B cell (primary cell): ENCODE data around the gene RHBDL1. TPM values are rescaled to one million over a fixed set of nuclear protein-coding genes. Genes with fewer than 3 reads are reported as not detected.
A peak's percentile ranks its signal among the peaks of the same experiment; 100 is the strongest.

Experiments used
- ATAC-seq: fragments of 200-7000 bp; cut with Tn5 transposase; one replicate; pipeline ENCODE4 v1.10.0; 2021; ENCODE audit warnings: low read depth, mild to moderate bottlenecking, moderate number of reproducible peaks, moderate library complexity
- CTCF ChIA-PET: fragments of 350-600 bp; sonication (Branson Sonifier 250); formaldehyde crosslinking; loops from one replicate; lab custom pipeline; 2021; ENCODE audit warnings: antibody characterized with exemption, inconsistent platforms; lab: Charles Lee
- POLR2A ChIA-PET: fragments of 350-600 bp; sonication (Branson Sonifier 250); formaldehyde crosslinking; loops from one replicate; lab custom pipeline; 2021; ENCODE audit warnings: antibody characterized with exemption; lab: Charles Lee
- DNase-seq: peaks from one replicate; pipeline ENCODE4 v3.0.0; 2013
- H2AFZ ChIP-seq: 2 replicates; pipeline ENCODE4 v1.6.1; 2012; ENCODE audit warnings: mild to moderate bottlenecking, low read depth, low read length; ENCODE audit not compliant: insufficient read depth, poor library complexity, severe bottlenecking
- H3K27ac ChIP-seq, 2 donors: 1 replicate in 1 of 2; 2 replicates in 1 of 2; pipeline ENCODE4 v1.5.1; 2012 to 2013; ENCODE audit warnings: low read length in 2 of 2, mild to moderate bottlenecking in 2 of 2, moderate library complexity in 1 of 2
- H3K27me3 ChIP-seq, 4 experiments: fragments of 200-600 bp in 1 of 4; sonication (generic) in 1 of 4; replicated peaks in 1 of 4; 1 replicate in 2 of 4; 2 replicates in 2 of 4; pipeline versions ENCODE4 v1.6.1 to v1.7.0; 2013 to 2016; ENCODE audit warnings: low read length in 3 of 4, mild to moderate bottlenecking in 2 of 4, mixed read lengths in 1 of 4, moderate library complexity in 1 of 4; ENCODE audit not compliant: insufficient read depth in 4 of 4, control insufficient read depth in 3 of 4; ENCODE audit errors: control extremely low read depth in 1 of 4
- H3K36me3 ChIP-seq, 2 experiments: replicated peaks in 1 of 2; 1 replicate in 1 of 2; 2 replicates in 1 of 2; pipeline versions ENCODE4 v1.6.1 to v1.7.1; 2013; ENCODE audit warnings: low read length in 1 of 2; ENCODE audit not compliant: insufficient read depth in 2 of 2, control insufficient read depth in 1 of 2; ENCODE audit errors: control extremely low read depth in 1 of 2, extremely low read depth in 1 of 2
- H3K4me1 ChIP-seq, 2 donors: fragments of 200-600 bp in 1 of 2; sonication (generic) in 1 of 2; 1 replicate in 1 of 2; 2 replicates in 1 of 2; pipeline versions ENCODE4 v1.5.1 to v1.6.1; 2013 to 2017; ENCODE audit warnings: low read length in 2 of 2; ENCODE audit not compliant: control insufficient read depth in 2 of 2, insufficient read depth in 2 of 2
- H3K4me2 ChIP-seq: replicated peaks from 2 replicates; pipeline ENCODE3; 2012; ENCODE audit warnings: mild to moderate bottlenecking, low read depth, low read length; ENCODE audit not compliant: poor library complexity, severe bottlenecking
- H3K4me3 ChIP-seq, 5 experiments: fragments of 200-600 bp in 1 of 5; sonication (generic) in 1 of 5; 1 replicate in 3 of 5; 2 replicates in 2 of 5; pipeline versions ENCODE4 v1.5.1 to v1.7.0; 2011 to 2016; ENCODE audit warnings: low read length in 4 of 5, mild to moderate bottlenecking in 4 of 5, low read depth in 2 of 5, control low read depth in 1 of 5, moderate library complexity in 1 of 5; ENCODE audit not compliant: insufficient read depth in 1 of 5; ENCODE audit errors: control extremely low read depth in 1 of 5, extremely low read depth in 1 of 5
- H3K79me2 ChIP-seq: fragments of 200-600 bp; sonication (generic); one replicate; pipeline ENCODE4 v1.6.0; 2016; ENCODE audit warnings: low read length; ENCODE audit not compliant: control insufficient read depth, insufficient read depth
- H3K9ac ChIP-seq: fragments of 200-600 bp; sonication (generic); 2 replicates; pipeline ENCODE4 v1.6.1; 2017; ENCODE audit warnings: mild to moderate bottlenecking, low read length, moderate library complexity
- H3K9me3 ChIP-seq, 3 donors: one replicate each; pipeline versions ENCODE4 v1.6.1 to v1.7.1; 2013; ENCODE audit warnings: low read length in 2 of 3; ENCODE audit not compliant: control insufficient read depth in 2 of 3, insufficient read depth in 1 of 3; ENCODE audit errors: control extremely low read depth in 1 of 3
- H4K20me1 ChIP-seq: 2 replicates; pipeline ENCODE4 v1.6.0; 2012; ENCODE audit warnings: mild to moderate bottlenecking, low read length; ENCODE audit not compliant: insufficient read depth, control insufficient read depth, poor library complexity, severe bottlenecking
- H3K27ac Mint-ChIP-seq: one replicate; pipeline ENCODE4 v1.8.0; 2021; ENCODE audit warnings: mixed read lengths
- H3K27me3 Mint-ChIP-seq: one replicate; pipeline ENCODE4 v1.8.0; 2021; ENCODE audit warnings: mixed read lengths
- H3K4me1 Mint-ChIP-seq: one replicate; pipeline ENCODE4 v1.8.0; 2021; ENCODE audit warnings: mixed read lengths
- H3K4me3 Mint-ChIP-seq: one replicate; pipeline ENCODE4 v1.8.0; 2021; ENCODE audit warnings: mixed read lengths
- H3K9me3 Mint-ChIP-seq: one replicate; pipeline ENCODE4 v1.8.0; 2022; ENCODE audit warnings: mixed read lengths; ENCODE audit not compliant: insufficient read depth
- EZH2 ChIP-seq: IDR thresholded peaks from 2 replicates; pipeline ENCODE4 v1.6.1; 2012; ENCODE audit warnings: borderline replicate concordance, low read depth, mild to moderate bottlenecking, moderate library complexity, low read length; ENCODE audit not compliant: insufficient read depth, poor library complexity, severe bottlenecking
- WGBS: methylation state at CpG from one replicate; pipeline ENCODE4 v1.1.5; 2013; ENCODE audit warnings: missing lambda C conversion rate; ENCODE audit not compliant: insufficient coverage; 5-methylcytosine and 5-hydroxymethylcytosine counted together
- intact Hi-C: fragments of 100-400 bp; cut with micrococcal nuclease; formaldehyde crosslinking; loops from one replicate; pipeline ENCODE4 v1.10.0; 2022
- polyA plus RNA-seq: library from polyadenylated mRNA; depleted of rRNA; stranded (reverse); fragments of >200 nt; gene quantifications from 2 replicates; pipeline ENCODE4 v1.2.3, GENCODE V29; 2012
- total RNA-seq, 2 donors: library from RNA; stranded (reverse); fragments of 120-200 nt in 1 of 2; gene quantifications; 1 replicate in 1 of 2; 2 replicates in 1 of 2; pipeline versions ENCODE4 v1.2.3 to v1.2.4, GENCODE V29; 2013 to 2022
- TF ChIP-seq, protein P1 (sequence below): fragments of 200-600 bp; IDR thresholded peaks from one replicate; pipeline ENCODE4 v1.8.0; 2022; ENCODE audit warnings: antibody characterized with exemption, mild to moderate bottlenecking

The RHBDL1 gene
- total and polyA plus RNA-seq, 2 donors (not counting 1 experiment from before 2014, with no cell fraction given), result 0.76 to 1.6 TPM

DNA sequence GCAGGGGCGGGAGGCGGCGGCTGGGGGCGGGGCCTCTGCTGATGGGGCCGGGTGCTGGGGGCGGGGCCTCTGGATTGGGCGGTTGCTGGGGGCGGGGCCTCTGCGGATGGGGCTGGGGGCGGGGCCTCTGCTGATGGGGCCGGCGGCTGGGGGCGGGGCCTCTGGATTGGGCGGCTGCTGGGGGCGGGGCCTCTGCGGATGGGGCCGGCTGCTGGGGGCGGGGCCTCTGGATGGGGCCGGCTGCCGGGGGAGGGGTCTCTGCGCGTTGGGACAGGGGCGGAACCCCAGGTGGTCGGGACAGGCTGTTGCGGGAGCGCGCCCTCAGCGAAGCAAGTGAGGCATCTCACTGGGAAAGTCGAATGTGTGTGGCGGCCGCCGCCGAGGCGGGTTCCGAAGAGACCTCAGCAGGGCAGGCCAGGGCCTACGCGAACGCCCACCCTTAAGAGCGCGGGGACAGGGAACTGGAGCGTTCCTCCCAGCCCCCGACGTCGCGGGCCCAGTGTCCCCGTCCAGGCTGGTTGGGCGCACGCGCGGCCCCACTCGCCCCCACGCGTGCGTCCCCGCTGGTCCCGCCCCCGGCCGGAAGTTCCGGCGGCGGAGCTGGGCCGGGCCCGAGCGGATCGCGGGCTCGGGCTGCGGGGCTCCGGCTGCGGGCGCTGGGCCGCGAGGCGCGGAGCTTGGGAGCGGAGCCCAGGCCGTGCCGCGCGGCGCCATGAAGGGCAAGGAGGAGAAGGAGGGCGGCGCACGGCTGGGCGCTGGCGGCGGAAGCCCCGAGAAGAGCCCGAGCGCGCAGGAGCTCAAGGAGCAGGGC, 4.5 kb downstream of the RHBDL1 start, which contains the start of gene STUB1:
Gene STUB1, plus strand, starts transcription at position 597 of the 811 bp plus-strand sequence. Its CDS starts 116 bp downstream, at position 713.
- Mint-ChIP-seq H3K27me3 (peaks cover 3% of the 10 kb centered on the region), H3K9me3 (no peaks in the 10 kb centered on the region), H3K27ac (peak within 1 kb of the TSS; percentile 94), H3K4me3 (peak within 1 kb of the TSS; percentile 89), H3K4me1 (peaks cover 41% of the 10 kb centered on the region)
- ChIA-PET POLR2A (interaction anchor here (0.8 to 1.1 kb wide), 2 partner anchors 10 to 154 kb away, joined by 3 to 6 read pairs; partner anchors contain the start of gene WDR24), CTCF (interaction anchor here (0.8 kb wide), 1 partner anchor 10 kb away, joined by 3 read pairs; the partner anchor contains the start of gene WDR24)
- Histone ChIP-seq H4K20me1 (peaks cover 31% of the 10 kb centered on the region), H3K36me3 (peaks cover 0 to 17% of the 10 kb centered on the region in 2 experiments), H3K4me3 (peak within 1 kb of the TSS; percentile 22 to 84 (median 65)), H3K27me3 (peaks cover 0 to 19% (median 8%) of the 10 kb centered on the region in 4 experiments), H3K4me2 (peak within 1 kb of the TSS; percentile 99), H3K9me3 (peaks cover 0 to 7% (median 0%) of the 10 kb centered on the region in 3 donors), H2AFZ (peak within 1 kb of the TSS; percentile 85), H3K79me2 (peaks cover 29% of the 10 kb centered on the region), H3K27ac (peak within 1 kb of the TSS; percentile 74 to 81), H3K9ac (peak within 1 kb of the TSS; percentile 73), H3K4me1 (peaks cover 29 to 66% of the 10 kb centered on the region in 2 donors)
- ATAC-seq (peak; percentile 74), DNase-seq (peak; percentile 93)
- under 1% methylated on average over 85 of the region's 91 CpGs for WGBS
- intact Hi-C loops, result loop anchor here (1.0 to 5.0 kb wide), 5 partner anchors 12 to 997 kb away; partner anchors contain the start of genes ANTKMT, JPT2, METTL26 and RHOT2
- TF ChIP-seq, protein P1, sequence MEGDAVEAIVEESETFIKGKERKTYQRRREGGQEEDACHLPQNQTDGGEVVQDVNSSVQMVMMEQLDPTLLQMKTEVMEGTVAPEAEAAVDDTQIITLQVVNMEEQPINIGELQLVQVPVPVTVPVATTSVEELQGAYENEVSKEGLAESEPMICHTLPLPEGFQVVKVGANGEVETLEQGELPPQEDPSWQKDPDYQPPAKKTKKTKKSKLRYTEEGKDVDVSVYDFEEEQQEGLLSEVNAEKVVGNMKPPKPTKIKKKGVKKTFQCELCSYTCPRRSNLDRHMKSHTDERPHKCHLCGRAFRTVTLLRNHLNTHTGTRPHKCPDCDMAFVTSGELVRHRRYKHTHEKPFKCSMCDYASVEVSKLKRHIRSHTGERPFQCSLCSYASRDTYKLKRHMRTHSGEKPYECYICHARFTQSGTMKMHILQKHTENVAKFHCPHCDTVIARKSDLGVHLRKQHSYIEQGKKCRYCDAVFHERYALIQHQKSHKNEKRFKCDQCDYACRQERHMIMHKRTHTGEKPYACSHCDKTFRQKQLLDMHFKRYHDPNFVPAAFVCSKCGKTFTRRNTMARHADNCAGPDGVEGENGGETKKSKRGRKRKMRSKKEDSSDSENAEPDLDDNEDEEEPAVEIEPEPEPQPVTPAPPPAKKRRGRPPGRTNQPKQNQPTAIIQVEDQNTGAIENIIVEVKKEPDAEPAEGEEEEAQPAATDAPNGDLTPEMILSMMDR, result no peak

GRCh38 chr16:680625-680945, 5.1 kb downstream of the RHBDL1 start:
- Histone ChIP-seq H3K4me1 (peaks cover 28 to 65% of the 10 kb centered on the region in 2 donors), H3K79me2 (peaks cover 32% of the 10 kb centered on the region), H3K27ac (peak overlapping the region in 1 of 2 donors; percentile 81), H3K27me3 (peaks cover 0 to 15% (median 6%) of the 10 kb centered on the region in 4 experiments), H4K20me1 (peaks cover 31% of the 10 kb centered on the region), H3K9me3 (peaks cover 0 to 7% (median 0%) of the 10 kb centered on the region in 3 donors), H3K9ac (peak overlapping the region; percentile 67), H2AFZ (peak overlapping the region; percentile 85), H3K4me2 (peak overlapping the region; percentile 99), H3K4me3 (peak overlapping the region; percentile 22 to 84 (median 65)), H3K36me3 (peaks cover 0 to 17% of the 10 kb centered on the region in 2 experiments)
- Mint-ChIP-seq H3K4me3 (peak overlapping the region; percentile 89), H3K4me1 (peaks cover 38% of the 10 kb centered on the region), H3K27ac (peak overlapping the region; percentile 65), H3K27me3 (no peaks in the 10 kb centered on the region), H3K9me3 (no peaks in the 10 kb centered on the region)
- POLR2A ChIA-PET, result interaction anchor here (0.8 to 1.1 kb wide), 2 partner anchors 10 to 154 kb away, joined by 3 to 6 read pairs; partner anchors contain the start of gene WDR24
- TF ChIP-seq, protein P1, result no peak
- no peak for TF ChIP-seq EZH2
- CTCF ChIA-PET, result interaction anchor here (0.8 to 1.4 kb wide), 2 partner anchors 10 to 13 kb away, joined by 3 to 7 read pairs; partner anchors contain the start of genes RHOT2 and WDR24
- WGBS, result under 1% methylated on average over 38 of the region's 38 CpGs
- intact Hi-C loops, result loop anchor here (5.0 kb wide), 1 partner anchor 42 kb away; the partner anchor contains the start of gene ANTKMT
- ATAC-seq (no peak), DNase-seq (no peak)
